Renal pelvis (tissue), 4 donors: ENCODE data around the gene MRPS21. TPM values are rescaled to one million over a fixed set of nuclear protein-coding genes. Genes with fewer than 3 reads are reported as not detected.
A peak's percentile ranks its signal among the peaks of the same experiment; 100 is the strongest.
"Not testable (repeated sequence)": the region's sequence is repeated elsewhere in the genome, so short reads cannot be mapped to it uniquely, and the experiment has no call there.

Experiments used
- DNase-seq: peaks from one replicate; pipeline ENCODE4 v3.0.0-alpha.2; 2013
- polyA plus RNA-seq, 3 donors: library from polyadenylated mRNA; unstranded; fragments of 120-200 nt; gene quantifications; one replicate each; pipeline ENCODE4 v1.2.1, GENCODE V29; 2013; ENCODE audit not compliant: insufficient read length in 3 of 3

Gene MRPS21
- polyA plus RNA-seq, 3 donors = 75.9 to 92.9 (median 83.2) TPM

GRCh38 chr1:150268705-150269403 is 24.8 kb upstream of the MRPS21 start, which contains the start of gene APH1A:
Gene APH1A (minus strand): TSS chr1:150269016. CDS start chr1:150268810, 206 bp downstream.
- peak; percentile 98 for DNase-seq

DNA sequence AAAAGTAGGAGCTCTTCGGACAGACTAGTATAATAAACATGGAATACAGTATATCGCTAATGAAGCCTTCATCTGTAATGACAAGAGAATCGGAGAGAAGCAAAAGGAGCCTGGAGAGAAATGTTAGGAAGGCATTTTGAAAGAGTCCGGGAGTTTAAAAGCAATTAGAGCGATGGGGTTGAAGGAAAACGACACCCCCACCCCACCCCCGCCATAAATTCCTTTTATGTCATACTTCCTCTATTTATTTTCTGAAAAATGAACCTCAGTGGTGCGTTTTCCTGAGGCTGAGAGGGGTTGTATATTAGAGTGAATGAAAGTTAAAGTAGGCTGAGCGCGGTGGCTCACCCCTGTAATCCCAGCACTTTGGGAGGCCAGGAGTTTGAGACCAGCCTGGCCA is 24.2 kb upstream of the MRPS21 start:
- DNase-seq = no peak

DNA sequence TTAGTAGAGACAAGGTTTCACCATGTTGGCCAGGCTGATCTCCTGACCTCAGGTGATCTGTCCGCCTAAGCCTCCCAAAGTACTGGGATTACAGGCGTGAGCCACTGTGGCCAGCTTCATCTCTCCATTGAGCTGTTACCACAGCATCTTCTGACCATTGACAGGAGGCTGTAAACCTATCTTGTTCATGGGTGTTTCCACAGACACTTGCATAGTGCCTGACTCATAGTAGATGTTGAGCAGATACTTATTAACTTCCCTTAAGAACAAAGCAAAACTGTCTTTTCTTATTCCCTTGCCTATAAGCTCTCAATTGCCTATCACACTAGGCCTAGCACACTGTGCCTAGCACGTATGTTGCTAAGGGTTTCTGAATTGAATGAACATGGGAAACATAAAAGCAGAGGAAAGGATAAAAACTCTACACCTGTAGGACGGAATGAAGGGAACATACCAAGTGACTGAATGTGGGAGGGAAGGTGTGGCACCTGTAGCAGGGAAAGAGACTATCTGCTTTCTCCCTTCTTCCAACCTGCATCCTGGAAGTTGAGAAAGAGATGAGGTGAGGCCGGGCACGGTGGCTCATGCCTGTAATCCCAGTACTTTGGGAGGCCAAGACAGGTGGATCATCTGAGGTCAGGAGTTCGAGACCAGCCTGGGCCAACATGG is 22.2 kb upstream of the MRPS21 start:
- no peak for DNase-seq

DNA sequence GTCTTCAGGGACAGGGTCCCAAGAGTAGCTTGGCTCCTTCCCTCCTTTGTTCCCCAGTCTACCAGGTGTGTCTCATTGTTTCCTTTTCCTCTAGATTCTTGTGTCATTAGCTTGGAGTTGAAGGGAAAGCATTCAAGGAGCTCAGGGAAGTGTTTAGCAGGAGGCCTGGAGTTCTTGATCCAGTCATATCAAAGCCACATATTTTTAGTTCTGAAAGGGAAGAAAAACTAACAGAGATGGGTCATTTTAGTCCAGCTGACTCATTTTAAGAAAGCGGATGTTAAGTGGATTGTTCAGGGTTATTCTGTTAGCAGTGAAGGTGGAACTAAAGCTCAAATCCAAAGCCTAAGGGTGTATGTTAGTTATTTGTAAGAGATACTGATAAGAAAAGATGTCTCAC is 20.4 kb upstream of the MRPS21 start:
- no peak for DNase-seq

GRCh38 chr1:150280138-150280707 is 13.4 kb upstream of the MRPS21 start:
- no peak for DNase-seq

GRCh38 chr1:150281221-150281757 is 12.4 kb upstream of the MRPS21 start:
- peak; percentile 73 for DNase-seq

- DNase-seq = peak; percentile 97
Observed at GRCh38 chr1:150281758-150282557, 11.7 kb upstream of the MRPS21 start, which contains the start of gene CIART. Gene CIART (plus strand): TSS chr1:150282554. CDS start chr1:150283268, 714 bp downstream.

- DNase-seq = no peak
Observed at GRCh38 chr1:150282558-150282958, 11.1 kb upstream of the MRPS21 start.

- DNase-seq = no peak
Observed at GRCh38 chr1:150283260-150283659, 10.4 kb upstream of the MRPS21 start.

- DNase-seq = no peak
Observed at GRCh38 chr1:150288382-150288781, 5.3 kb upstream of the MRPS21 start.

DNA sequence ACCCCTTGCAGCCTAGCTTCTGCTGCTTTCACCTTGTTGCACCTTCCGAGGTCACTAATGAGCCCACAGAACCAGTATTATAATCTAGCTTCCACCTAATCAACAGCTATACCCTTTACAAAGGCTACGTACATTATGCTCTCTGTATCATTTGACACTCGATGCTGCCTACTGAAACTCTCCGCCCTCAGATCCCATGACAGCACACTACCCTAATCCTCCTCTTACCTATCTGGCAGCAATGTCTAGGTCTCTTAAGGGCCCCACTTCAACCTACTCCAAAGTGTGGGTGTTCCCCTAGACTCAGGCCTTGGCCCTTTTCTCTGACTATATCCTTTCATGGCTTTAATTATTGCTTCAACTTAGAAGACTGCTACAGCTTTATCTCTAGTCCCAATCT is 4.8 kb upstream of the MRPS21 start:
- DNase-seq = no peak

- DNase-seq = no peak
Observed at GRCh38 chr1:150295476-150295875, 1.8 kb downstream of the MRPS21 start.

DNA sequence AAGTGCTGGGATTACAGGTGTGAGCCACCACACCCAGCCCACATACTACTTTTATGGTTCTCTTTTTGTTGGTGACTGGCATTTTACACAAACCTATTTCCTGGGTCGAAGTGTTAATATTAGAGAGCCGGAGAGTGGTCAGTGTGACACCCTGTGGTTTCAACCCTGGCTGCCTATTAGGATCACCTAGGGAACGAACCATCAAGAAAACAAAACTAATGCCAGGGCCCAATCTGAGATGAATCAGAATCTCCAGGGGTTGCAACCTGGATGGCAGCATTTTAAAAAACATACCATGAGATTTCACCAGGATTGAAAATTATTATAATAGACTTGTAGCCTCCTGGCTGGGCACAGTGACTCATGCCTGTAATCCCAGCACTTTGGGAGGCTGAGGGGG is 6.1 kb downstream of the MRPS21 start:
- DNase-seq = no peak

- no peak for DNase-seq
Observed at GRCh38 chr1:150302338-150302737, 8.7 kb downstream of the MRPS21 start.

GRCh38 chr1:150302902-150303301 is 9.2 kb downstream of the MRPS21 start:
- DNase-seq = no peak

DNA sequence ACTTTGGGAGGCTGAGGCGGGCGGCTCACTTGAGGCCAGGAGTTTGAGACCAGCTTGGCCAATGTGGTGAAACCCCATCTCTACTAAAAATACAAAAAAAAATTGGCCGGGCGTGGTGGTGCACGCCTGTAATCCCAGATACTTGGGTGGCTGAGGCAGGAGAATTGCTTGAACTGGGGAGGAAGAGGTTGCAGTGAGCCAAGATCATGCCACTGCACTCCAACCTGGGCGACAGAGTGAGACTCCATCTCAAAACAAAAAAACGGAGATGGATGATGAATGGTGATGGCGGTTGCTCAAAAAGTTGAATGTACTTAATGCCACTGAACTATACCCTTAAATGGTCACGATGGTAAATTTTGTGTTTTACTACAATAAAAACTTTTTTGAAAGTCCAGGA is 14.9 kb downstream of the MRPS21 start:
- DNase-seq = not testable (repeated sequence)

DNA sequence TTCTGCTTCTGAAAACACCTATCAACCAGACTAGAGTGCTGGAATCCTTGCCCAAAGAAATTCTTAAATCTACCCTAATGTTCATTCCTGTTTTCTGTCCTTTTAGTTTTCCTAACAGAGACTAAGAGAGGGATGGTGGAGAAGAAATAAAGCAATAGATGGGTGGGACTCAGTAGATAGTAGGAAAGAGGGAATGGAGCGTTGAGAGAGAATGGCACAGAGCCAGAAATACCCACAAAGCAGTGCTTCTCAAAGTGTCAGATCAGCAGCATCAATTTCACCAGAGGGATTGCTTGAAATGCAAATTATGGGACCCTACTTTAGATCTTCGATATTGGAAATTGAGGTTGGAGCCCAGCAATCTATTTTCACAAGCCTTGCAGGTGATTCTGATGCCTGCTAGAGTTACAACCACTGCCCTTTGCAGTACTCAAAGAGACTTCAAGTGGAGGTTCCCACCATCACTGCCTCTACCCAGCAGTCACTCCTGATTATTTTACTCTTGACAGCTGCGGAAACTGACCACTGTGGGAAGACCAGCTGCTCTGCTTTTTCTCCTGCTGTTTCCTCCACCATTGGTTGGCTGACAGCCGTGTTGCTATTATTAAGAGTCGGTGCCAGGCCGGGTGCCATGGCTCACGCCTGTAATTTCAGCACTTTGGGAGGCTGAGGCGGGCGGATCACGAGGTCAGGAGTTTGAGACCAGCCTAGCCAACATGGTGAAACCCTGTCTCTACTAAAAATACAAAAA is 16.3 kb downstream of the MRPS21 start:
- no peak for DNase-seq

GRCh38 chr1:150311762-150312161 is 18.1 kb downstream of the MRPS21 start:
- DNase-seq = no peak

DNA sequence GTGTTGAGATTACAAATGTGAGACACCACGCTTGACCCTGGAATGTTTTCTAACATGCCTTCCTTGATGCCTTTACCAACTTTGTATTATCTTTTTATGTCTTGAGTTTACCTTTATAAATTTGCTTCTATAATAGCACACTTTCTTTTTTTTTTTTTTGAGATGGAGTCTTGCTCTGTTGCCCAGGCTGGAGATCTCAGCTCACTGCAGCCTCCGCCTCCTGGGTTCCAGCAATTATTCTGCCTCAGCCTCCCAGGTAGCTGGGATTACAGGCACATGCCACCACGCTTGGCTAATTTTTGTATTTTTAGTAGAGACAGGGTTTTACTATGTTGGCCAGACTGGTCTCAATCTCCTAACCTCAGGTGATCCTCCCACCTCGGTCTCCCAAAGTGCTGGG is 21.0 kb downstream of the MRPS21 start:
- DNase-seq = not testable (repeated sequence)

DNA sequence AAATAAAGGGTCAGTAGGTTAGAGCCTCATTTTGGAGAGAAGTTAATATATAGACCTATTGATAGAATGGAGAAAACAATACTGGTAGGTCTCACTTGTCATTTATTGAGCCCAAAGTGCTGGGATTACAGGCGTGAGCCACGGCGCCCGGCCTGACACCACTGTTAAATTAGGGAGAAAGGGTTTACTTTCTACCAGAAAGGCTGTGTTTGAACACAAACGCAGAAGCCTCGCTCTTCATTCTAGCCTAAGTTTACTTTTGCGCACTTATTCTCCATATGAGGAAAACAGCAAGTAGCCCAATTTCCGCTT is 27.0 kb downstream of the MRPS21 start:
- DNase-seq = no peak

- no peak for DNase-seq
Observed at GRCh38 chr1:150321826-150322166, 28.1 kb downstream of the MRPS21 start.

DNA sequence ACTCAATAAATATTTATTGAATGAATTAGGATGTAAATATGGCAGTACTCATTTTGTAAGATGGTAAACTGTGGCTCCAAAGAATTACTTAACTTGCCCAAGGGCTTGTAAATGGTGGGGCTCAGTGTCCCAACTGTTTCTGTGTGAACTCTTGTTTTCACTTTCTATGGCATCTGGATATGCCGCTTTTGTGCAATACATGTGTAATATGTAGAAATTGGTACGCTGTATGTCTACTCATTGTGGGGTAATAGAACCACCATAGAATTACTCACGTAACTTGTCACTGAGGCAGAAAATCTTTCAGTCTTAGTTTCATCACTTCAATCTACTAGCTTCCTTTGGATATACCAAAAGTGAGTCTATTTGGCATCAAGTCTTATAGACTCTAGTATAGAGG is 28.6 kb downstream of the MRPS21 start:
- no peak for DNase-seq
